HepG2 (cell line): ENCODE data around the gene DOCK9. TPM values are rescaled to one million over a fixed set of nuclear protein-coding genes. Genes with fewer than 3 reads are reported as not detected.

ENCODE experiments used
- ATAC-seq: fragments of 200-7000 bp; cut with Tn5 transposase; 3 replicates; pipeline ENCODE4 v1.9.1; 2020; ENCODE audit warnings: mild to moderate bottlenecking, moderate library complexity
- BruUV-seq: library from RNA; stranded (reverse); fragments of 400-500 nt; replicated peaks from 2 replicates; lab custom pipeline; 2021; lab: Mats Ljungman, UMichigan
- CTCF ChIA-PET: fragments of 300-600 bp; formaldehyde crosslinking; extraction: SDS; loops from one replicate; lab custom pipeline; 2021; ENCODE audit warnings: low total read pairs, inconsistent platforms, low intra/inter-chr PET ratio; lab: Yijun Ruan, JAX
- POLR2A ChIA-PET: fragments of 350-600 bp; sonication (Branson Sonifier 250); formaldehyde crosslinking; loops from one replicate; lab custom pipeline; 2020; ENCODE audit warnings: antibody characterized with exemption, inconsistent platforms; lab: Yijun Ruan, JAX
- DNase-seq: peaks from one replicate; pipeline ENCODE4 v3.0.0-alpha.2; 2015; ENCODE audit warnings: low spot score
- FAIRE-seq: peaks from 3 replicates; lab custom pipeline; 2011; peaks lifted over from hg19 to GRCh38; lab: Jason Lieb, UNC
- H2AFZ ChIP-seq: one replicate; pipeline ENCODE4 v1.6.1; 2011; ENCODE audit warnings: low read length, inconsistent platforms
- H3K27ac ChIP-seq: fragments of 300-600 bp; 3 replicates; pipeline ENCODE4 v1.8.0; 2011; ENCODE audit warnings: mixed run types, mild to moderate bottlenecking, mixed read lengths, low read length, inconsistent platforms; ENCODE audit not compliant: insufficient read depth; ENCODE audit errors: extremely low read length
- H3K27me3 ChIP-seq, 2 experiments: fragments of 200-600 bp in 1 of 2; 2 replicates in 1 of 2; 3 replicates in 1 of 2; pipeline versions ENCODE4 v1.6.0 to v1.8.0; 2011; ENCODE audit warnings: low read length in 2 of 2, mild to moderate bottlenecking in 2 of 2, moderate library complexity in 2 of 2, inconsistent platforms in 1 of 2; ENCODE audit not compliant: insufficient read depth in 2 of 2, control insufficient read depth in 1 of 2
- H3K36me3 ChIP-seq, 2 experiments: fragments of 200-600 bp in 1 of 2; replicated peaks in 1 of 2; 2 replicates in 1 of 2; 3 replicates in 1 of 2; pipeline versions ENCODE4 v1.5.1 to v1.8.0; 2011; ENCODE audit warnings: low read length in 2 of 2, inconsistent platforms in 1 of 2; ENCODE audit not compliant: insufficient read depth in 2 of 2, control insufficient read depth in 1 of 2
- H3K4me1 ChIP-seq: 2 replicates; pipeline ENCODE4 v1.5.1; 2012; ENCODE audit warnings: low read length, inconsistent platforms; ENCODE audit not compliant: insufficient read depth
- H3K4me2 ChIP-seq: 2 replicates; pipeline ENCODE4 v1.6.0; 2011; ENCODE audit warnings: low read depth, low read length, inconsistent platforms
- H3K4me3 ChIP-seq, 3 experiments: fragments of 200-600 bp in 1 of 3; sonication (generic), shearing (Covaris generic) in 1 of 3; replicated peaks in 1 of 3; 2 replicates each; pipeline ENCODE4 v1.5.1; 2011 to 2016; ENCODE audit warnings: low read length in 3 of 3, inconsistent platforms in 2 of 3, low read depth in 2 of 3, mild to moderate bottlenecking in 2 of 3, control low read depth in 1 of 3, mixed read lengths in 1 of 3; ENCODE audit not compliant: insufficient read depth in 1 of 3
- H3K79me2 ChIP-seq: one replicate; pipeline ENCODE4 v1.6.1; 2011; ENCODE audit warnings: low read length, inconsistent platforms; ENCODE audit not compliant: insufficient read depth
- H3K9ac ChIP-seq: 2 replicates; pipeline ENCODE4 v1.6.0; 2011; ENCODE audit warnings: mild to moderate bottlenecking, low read depth, low read length, inconsistent platforms; ENCODE audit not compliant: insufficient read depth
- H3K9me3 ChIP-seq: 2 replicates; pipeline ENCODE4 v1.5.1; 2012; ENCODE audit warnings: mild to moderate bottlenecking, low read length
- H4K20me1 ChIP-seq: 2 replicates; pipeline ENCODE4 v1.6.0; 2011; ENCODE audit warnings: inconsistent platforms, mild to moderate bottlenecking, low read length, moderate library complexity; ENCODE audit not compliant: insufficient read depth
- AHR ChIP-seq: IDR thresholded peaks from 2 replicates; pipeline ENCODE4 v1.6.1; 2018; ENCODE audit warnings: missing genetic modification reagents, missing compliant biosample characterization
- CERS6 ChIP-seq: sonication (generic); formaldehyde crosslinking; IDR thresholded peaks from 2 replicates; pipeline ENCODE4 v1.5.0; 2020; ENCODE audit warnings: missing genetic modification reagents
- EHMT2 ChIP-seq: fragments of 200-600 bp; sonication (generic); IDR thresholded peaks from 2 replicates; pipeline ENCODE4 v1.7.0; 2017; ENCODE audit warnings: antibody characterized with exemption, low read depth, low read length, borderline replicate concordance
- HES4 ChIP-seq: sonication (generic); formaldehyde crosslinking; IDR thresholded peaks from 2 replicates; pipeline ENCODE4 v1.9.0; 2021; ENCODE audit warnings: mild to moderate bottlenecking, missing genetic modification reagents, borderline replicate concordance
- KDM5A ChIP-seq: fragments of 200-600 bp; sonication (generic); IDR thresholded peaks from 2 replicates; pipeline ENCODE4 v1.7.0; 2018; ENCODE audit warnings: antibody characterized with exemption, mild to moderate bottlenecking, low read length, borderline replicate concordance
- MAZ ChIP-seq, 2 experiments: sonication (generic) in 1 of 2; formaldehyde crosslinking in 1 of 2; IDR thresholded peaks; 2 replicates each; pipeline versions ENCODE4 v1.5.0 to v1.6.1; 2012 to 2020; ENCODE audit warnings: low read depth in 2 of 2, mild to moderate bottlenecking in 2 of 2, borderline replicate concordance in 1 of 2, improper control_type of control experiment in 1 of 2, low read length in 1 of 2, missing genetic modification reagents in 1 of 2, moderate library complexity in 1 of 2
- POLR2AphosphoS2 ChIP-seq: IDR thresholded peaks from 2 replicates; pipeline ENCODE4 v1.6.1; 2011; ENCODE audit warnings: low read depth, low read length, improper control_type of control experiment
- SP4 ChIP-seq: sonication (generic); formaldehyde crosslinking; IDR thresholded peaks from 2 replicates; pipeline ENCODE4 v1.8.1; 2023; ENCODE audit warnings: mild to moderate bottlenecking, missing genetic modification reagents
- SRF ChIP-seq: IDR thresholded peaks from 2 replicates; pipeline ENCODE4 v1.6.1; 2011; ENCODE audit warnings: mild to moderate bottlenecking, low read depth, low read length, moderate library complexity
- ZNF34 ChIP-seq: sonication (generic); formaldehyde crosslinking; IDR thresholded peaks from 2 replicates; pipeline ENCODE4 v1.4.0; 2020; ENCODE audit warnings: mild to moderate bottlenecking, missing genetic modification reagents, borderline replicate concordance
- ZNF577 ChIP-seq: sonication (generic); formaldehyde crosslinking; IDR thresholded peaks from 2 replicates; pipeline ENCODE4 v1.4.0; 2020; ENCODE audit warnings: mild to moderate bottlenecking, low read depth, missing genetic modification reagents, borderline replicate concordance
- ZNF780A ChIP-seq: sonication (generic); formaldehyde crosslinking; IDR thresholded peaks from 2 replicates; pipeline ENCODE4 v1.8.0; 2022; ENCODE audit warnings: mild to moderate bottlenecking, missing genetic modification reagents, moderate library complexity
- WGBS: methylation state at CpG from one replicate; pipeline ENCODE4 v1.1.6; 2017; ENCODE audit warnings: low lambda C conversion rate; 5-methylcytosine and 5-hydroxymethylcytosine counted together
- in situ Hi-C: cut with HindIII; loops from 2 replicates; pipeline ENCODE4 v1.10.0; 2017; ENCODE audit warnings: low pct_unique_long_range_greater_than_20kb; ENCODE audit not compliant: extremely low pct_ligation_motif_present
- intact Hi-C: fragments of 100-400 bp; cut with micrococcal nuclease; formaldehyde crosslinking; loops from one replicate; pipeline ENCODE4 v1.10.0; 2022; ENCODE audit not compliant: unreplicated experiment
- polyA plus RNA-seq, 8 experiments: library from polyadenylated mRNA; depleted of rRNA in 3 of 8; stranded (reverse) in 7 of 8; unstranded in 1 of 8; fragments of >200 nt; fragmentation: Illumina TruSeq in 4 of 8; extraction: Trizol in 4 of 8; gene quantifications; 2 replicates each; pipeline versions ENCODE4 v1.2.1 to v1.2.3, GENCODE V29; 2011 to 2016; ENCODE audit warnings: low read depth in 4 of 8, missing spikeins in 1 of 8, mixed read lengths in 1 of 8; ENCODE audit not compliant: insufficient read depth in 1 of 8
- total RNA-seq, 5 experiments: library from RNA; depleted of rRNA; stranded (reverse); fragments of >200 nt; fragmentation: Illumina TruSeq; extraction: Trizol; gene quantifications; 2 replicates each; pipeline ENCODE4 v1.2.3, GENCODE V29; 2016; ENCODE audit warnings: low read depth in 1 of 5
- TF ChIP-seq, protein P1 (sequence below), 2 experiments: sonication (generic) in 1 of 2; formaldehyde crosslinking in 1 of 2; IDR thresholded peaks; 2 replicates each; pipeline versions ENCODE4 v1.6.1 to v1.9.0; 2014 to 2022; ENCODE audit warnings: antibody characterized with exemption in 1 of 2, borderline replicate concordance in 1 of 2, inconsistent platforms in 1 of 2, low read depth in 1 of 2, missing genetic modification reagents in 1 of 2

DOCK9 gene
- total and polyA plus RNA-seq, 2 of the 13 experiments (the other 11 are each of a cell fraction or from before 2014, with no cell fraction given): 0.44 to 0.97 TPM

- no peak for TF ChIP-seq CERS6 (CRISPR knock-in tag)
- no peak for TF ChIP-seq HES4 (CRISPR knock-in tag)
- TF ChIP-seq, protein P1, sequence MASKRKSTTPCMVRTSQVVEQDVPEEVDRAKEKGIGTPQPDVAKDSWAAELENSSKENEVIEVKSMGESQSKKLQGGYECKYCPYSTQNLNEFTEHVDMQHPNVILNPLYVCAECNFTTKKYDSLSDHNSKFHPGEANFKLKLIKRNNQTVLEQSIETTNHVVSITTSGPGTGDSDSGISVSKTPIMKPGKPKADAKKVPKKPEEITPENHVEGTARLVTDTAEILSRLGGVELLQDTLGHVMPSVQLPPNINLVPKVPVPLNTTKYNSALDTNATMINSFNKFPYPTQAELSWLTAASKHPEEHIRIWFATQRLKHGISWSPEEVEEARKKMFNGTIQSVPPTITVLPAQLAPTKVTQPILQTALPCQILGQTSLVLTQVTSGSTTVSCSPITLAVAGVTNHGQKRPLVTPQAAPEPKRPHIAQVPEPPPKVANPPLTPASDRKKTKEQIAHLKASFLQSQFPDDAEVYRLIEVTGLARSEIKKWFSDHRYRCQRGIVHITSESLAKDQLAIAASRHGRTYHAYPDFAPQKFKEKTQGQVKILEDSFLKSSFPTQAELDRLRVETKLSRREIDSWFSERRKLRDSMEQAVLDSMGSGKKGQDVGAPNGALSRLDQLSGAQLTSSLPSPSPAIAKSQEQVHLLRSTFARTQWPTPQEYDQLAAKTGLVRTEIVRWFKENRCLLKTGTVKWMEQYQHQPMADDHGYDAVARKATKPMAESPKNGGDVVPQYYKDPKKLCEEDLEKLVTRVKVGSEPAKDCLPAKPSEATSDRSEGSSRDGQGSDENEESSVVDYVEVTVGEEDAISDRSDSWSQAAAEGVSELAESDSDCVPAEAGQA (IDR thresholded peaks at IDR 0.05; ENCODE audit: low read depth): no peak
- TF ChIP-seq, protein P1 (CRISPR knock-in tag; IDR thresholded peaks at IDR 0.05; ENCODE audit: borderline replicate concordance): no peak
- TF ChIP-seq, all 625 proteins: peak for 0
Measured at GRCh38 chr13:98905199-98905598, 72.7 kb downstream of the DOCK9 start (continued).

DNA sequence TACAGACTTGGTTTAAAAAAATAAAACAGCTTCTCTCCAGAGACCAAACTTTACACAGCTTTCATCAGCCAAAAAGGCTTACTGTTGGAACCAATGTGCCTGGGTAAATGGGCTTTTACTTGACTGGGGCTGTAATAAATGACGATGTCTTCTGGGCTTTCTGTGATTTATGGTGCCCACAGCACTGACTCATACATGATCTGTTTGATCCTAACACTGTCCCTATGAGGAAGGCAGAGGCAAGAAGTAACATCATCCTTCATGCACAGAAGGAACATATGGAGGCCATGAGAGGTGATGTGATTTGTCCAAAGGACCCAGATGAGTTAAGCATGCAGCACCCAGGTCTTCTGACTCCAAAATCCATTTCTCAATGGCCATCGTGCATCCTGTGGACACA, 77.4 kb downstream of the DOCK9 start:
- H3K9ac ChIP-seq: no peak overlapping the region
- FAIRE-seq (no peak), DNase-seq (no peak), ATAC-seq (no peak)
- no peaks in the 10 kb centered on the region for H3K36me3 ChIP-seq
- in situ Hi-C loops: no loop called here
- no peak overlapping the region for H2AFZ ChIP-seq
- WGBS: 29% methylated on average over 2 of the region's 2 CpGs
- no peaks in the 10 kb centered on the region for H4K20me1 ChIP-seq
- H3K4me1 ChIP-seq: no peaks in the 10 kb centered on the region
- H3K4me3 ChIP-seq: no peak overlapping the region
- no peak overlapping the region for H3K27ac ChIP-seq
- no peaks in the 10 kb centered on the region for H3K9me3 ChIP-seq
- ChIA-PET CTCF (no interaction called here), POLR2A (no interaction called here)
- H3K4me2 ChIP-seq: no peak overlapping the region
- no peaks in the 10 kb centered on the region for H3K27me3 ChIP-seq
- intact Hi-C loops: no loop called here
- no TSS peak for BruUV-seq
- H3K79me2 ChIP-seq: no peaks in the 10 kb centered on the region
- TF ChIP-seq AHR (CRISPR knock-in tag) (no peak), SP4 (no peak), KDM5A (no peak), POLR2AphosphoS2 (no peak), EHMT2 (no peak), MAZ (IDR thresholded peaks at IDR 0.05; ENCODE audit: borderline replicate concordance, low read depth, low read length) (no peak), MAZ (CRISPR knock-in tag; IDR thresholded peaks at IDR 0.05; ENCODE audit: low read depth) (no peak), ZNF577 (CRISPR knock-in tag) (no peak), SRF (no peak), ZNF780A (CRISPR knock-in tag) (no peak), ZNF34 (CRISPR knock-in tag) (no peak)
